Subcutaneous abdominal adipose tissue (tissue), 5 donors: ENCODE measurements around the gene NEFH.
"Not testable (repeated sequence)": the region's sequence is repeated elsewhere in the genome, so short reads cannot be mapped to it uniquely, and the experiment has no call there.

Experiments used
- H3K27ac ChIP-seq: one replicate; pipeline ENCODE4 v1.7.0; 2013; ENCODE audit warnings: low read depth, mild to moderate bottlenecking, inconsistent platforms, low read length, moderate library complexity
- H3K27me3 ChIP-seq, 5 donors: one replicate each; pipeline ENCODE4 v1.7.0; 2013; ENCODE audit warnings: low read length in 5 of 5, inconsistent platforms in 1 of 5; ENCODE audit not compliant: control insufficient read depth in 5 of 5, insufficient read depth in 4 of 5
- H3K36me3 ChIP-seq, 5 donors: one replicate each; pipeline ENCODE4 v1.7.0; 2013; ENCODE audit warnings: low read length in 5 of 5; ENCODE audit not compliant: control insufficient read depth in 5 of 5, insufficient read depth in 5 of 5
- H3K4me1 ChIP-seq, 5 donors: one replicate each; pipeline ENCODE4 v1.7.0; 2013; ENCODE audit warnings: low read length in 5 of 5, mild to moderate bottlenecking in 3 of 5, moderate library complexity in 1 of 5; ENCODE audit not compliant: control insufficient read depth in 5 of 5, insufficient read depth in 5 of 5
- H3K4me3 ChIP-seq, 5 donors: one replicate each; pipeline ENCODE4 v1.7.0; 2013; ENCODE audit warnings: low read length in 5 of 5, low read depth in 1 of 5
- H3K9ac ChIP-seq, 5 donors: one replicate each; pipeline ENCODE4 v1.7.0; 2013; ENCODE audit warnings: low read length in 5 of 5, mild to moderate bottlenecking in 4 of 5, moderate library complexity in 3 of 5
- H3K9me3 ChIP-seq, 5 donors: one replicate each; pipeline ENCODE4 v1.7.0; 2013; ENCODE audit warnings: low read length in 5 of 5; ENCODE audit not compliant: control insufficient read depth in 5 of 5
- donor health status: healthy.
- donor health status: healthy.
- donor health status: healthy.
- donor health status: healthy.
- donor health status: healthy.

Gene NEFH

DNA sequence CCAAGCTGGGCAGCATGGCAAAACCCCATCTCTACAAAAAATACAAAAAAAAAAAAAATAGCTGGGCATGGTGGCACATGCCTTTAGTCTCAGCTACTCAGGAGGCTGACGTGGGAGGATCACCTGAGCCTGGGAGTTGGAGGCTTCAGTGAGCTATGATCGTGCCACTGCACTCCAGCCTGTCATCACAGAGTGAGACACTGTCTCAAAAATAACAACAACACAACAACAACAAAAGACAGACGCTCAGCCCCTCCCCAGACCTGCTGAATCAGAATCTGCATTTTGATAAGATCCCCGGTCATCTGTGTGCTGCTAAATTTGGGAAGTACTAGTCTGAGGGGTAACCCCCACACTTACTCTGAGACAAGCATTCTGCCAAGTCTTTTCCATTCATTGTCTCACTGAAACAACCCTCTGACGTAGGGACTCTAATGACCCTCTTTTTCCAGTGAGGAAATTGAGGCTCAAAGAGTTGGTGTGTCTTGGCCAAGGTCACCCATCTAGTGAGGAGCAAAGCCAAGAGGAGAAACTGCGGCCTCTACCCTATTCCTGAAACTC is 7.5 kb downstream of the NEFH start:
- Histone ChIP-seq H3K9ac (no peak overlapping the region), H3K9me3 (no peaks in the 10 kb centered on the region), H3K27ac (no peak overlapping the region), H3K4me3 (no peak overlapping the region), H3K27me3 (peaks cover 0 to 6% (median 1%) of the 10 kb centered on the region in 5 donors), H3K4me1 (no peaks in the 10 kb centered on the region), H3K36me3 (no peaks in the 10 kb centered on the region)

DNA sequence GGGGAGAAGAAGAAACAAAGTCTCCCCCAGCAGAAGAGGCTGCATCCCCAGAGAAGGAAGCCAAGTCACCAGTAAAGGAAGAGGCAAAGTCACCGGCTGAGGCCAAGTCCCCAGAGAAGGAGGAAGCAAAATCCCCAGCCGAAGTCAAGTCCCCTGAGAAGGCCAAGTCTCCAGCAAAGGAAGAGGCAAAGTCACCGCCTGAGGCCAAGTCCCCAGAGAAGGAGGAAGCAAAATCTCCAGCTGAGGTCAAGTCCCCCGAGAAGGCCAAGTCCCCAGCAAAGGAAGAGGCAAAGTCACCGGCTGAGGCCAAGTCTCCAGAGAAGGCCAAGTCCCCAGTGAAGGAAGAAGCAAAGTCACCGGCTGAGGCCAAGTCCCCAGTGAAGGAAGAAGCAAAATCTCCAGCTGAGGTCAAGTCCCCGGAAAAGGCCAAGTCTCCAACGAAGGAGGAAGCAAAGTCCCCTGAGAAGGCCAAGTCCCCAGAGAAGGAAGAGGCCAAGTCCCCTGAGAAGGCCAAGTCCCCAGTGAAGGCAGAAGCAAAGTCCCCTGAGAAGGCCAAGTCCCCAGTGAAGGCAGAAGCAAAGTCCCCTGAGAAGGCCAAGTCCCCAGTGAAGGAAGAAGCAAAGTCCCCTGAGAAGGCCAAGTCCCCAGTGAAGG is 9.2 kb downstream of the NEFH start:
- not testable (repeated sequence) for H3K4me3 ChIP-seq, H3K4me1 ChIP-seq, H3K27ac ChIP-seq, H3K9me3 ChIP-seq, H3K36me3 ChIP-seq, H3K27me3 ChIP-seq, H3K9ac ChIP-seq

DNA sequence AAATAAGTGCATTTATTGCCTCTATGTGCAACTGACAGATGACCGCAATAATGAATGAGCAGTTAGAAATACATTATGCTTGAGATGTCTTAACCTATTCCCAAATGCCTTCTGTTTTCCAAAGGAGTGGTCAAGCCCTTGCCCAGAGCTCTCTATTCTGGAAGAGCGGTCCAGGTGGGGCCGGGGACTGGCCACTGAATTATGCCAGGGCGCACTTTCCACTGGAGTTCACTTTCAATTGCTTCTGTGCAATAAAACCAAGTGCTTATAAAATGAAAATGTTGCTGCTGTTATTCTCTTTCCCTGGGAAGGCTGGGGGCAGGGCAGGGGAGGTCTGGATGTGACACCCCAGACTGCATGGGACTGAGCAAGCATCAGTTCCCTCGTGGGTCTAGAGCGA is 11.0 kb downstream of the NEFH start:
- H3K4me1 ChIP-seq, result peaks cover 0 to 6% (median 4%) of the 10 kb centered on the region in 5 donors
- H3K4me3 ChIP-seq, result no peak overlapping the region
- no peaks in the 10 kb centered on the region for H3K9me3 ChIP-seq
- H3K9ac ChIP-seq, result no peak overlapping the region
- no peaks in the 10 kb centered on the region for H3K27me3 ChIP-seq
- no peak overlapping the region for H3K27ac ChIP-seq
- H3K36me3 ChIP-seq, result peaks cover 0 to 4% (median 0%) of the 10 kb centered on the region in 5 donors

- H3K9me3 ChIP-seq, result no peaks in the 10 kb centered on the region
- H3K4me1 ChIP-seq, result peaks cover 0 to 6% (median 4%) of the 10 kb centered on the region in 5 donors
- H3K4me3 ChIP-seq, result no peak overlapping the region
- H3K36me3 ChIP-seq, result peaks cover 0 to 4% (median 0%) of the 10 kb centered on the region in 5 donors
- H3K27ac ChIP-seq, result no peak overlapping the region
- no peak overlapping the region for H3K9ac ChIP-seq
- H3K27me3 ChIP-seq, result no peaks in the 10 kb centered on the region
Measured at GRCh38 chr22:29493636-29494035, 13.6 kb downstream of the NEFH start.

DNA sequence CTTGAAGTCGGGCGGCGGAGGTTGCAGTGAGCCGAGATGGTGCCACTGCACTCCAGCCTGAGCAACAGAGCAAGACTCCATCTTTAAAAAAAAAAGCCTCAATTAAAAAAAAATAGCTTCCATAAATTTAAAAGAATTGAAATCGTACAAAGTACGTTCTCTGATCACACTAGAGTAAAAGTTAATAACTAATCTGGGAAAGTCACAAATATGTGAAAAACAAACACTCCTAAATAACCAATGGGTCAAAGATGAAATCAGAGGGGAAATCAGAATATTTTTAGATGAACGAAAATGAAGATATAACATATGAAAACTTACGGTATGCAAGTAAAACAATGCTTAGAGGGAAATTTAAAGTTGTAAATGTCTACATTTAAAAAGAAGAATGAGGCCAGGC is 19.8 kb downstream of the NEFH start:
- no peaks in the 10 kb centered on the region for H3K9me3 ChIP-seq
- H3K36me3 ChIP-seq, result peaks cover 0 to 7% (median 0%) of the 10 kb centered on the region in 5 donors
- H3K4me3 ChIP-seq, result no peak overlapping the region
- H3K27ac ChIP-seq, result no peak overlapping the region
- H3K9ac ChIP-seq, result no peak overlapping the region
- H3K27me3 ChIP-seq, result no peaks in the 10 kb centered on the region
- H3K4me1 ChIP-seq, result peaks cover 0 to 7% (median 6%) of the 10 kb centered on the region in 5 donors

- no peak overlapping the region for H3K27ac ChIP-seq
- H3K9me3 ChIP-seq, result no peaks in the 10 kb centered on the region
- no peaks in the 10 kb centered on the region for H3K27me3 ChIP-seq
- H3K36me3 ChIP-seq, result peaks cover 7 to 34% (median 25%) of the 10 kb centered on the region in 5 donors
- peak overlapping the region in 1 of 5 donors; percentile 56 for H3K9ac ChIP-seq
- H3K4me3 ChIP-seq, result no peak overlapping the region
- peaks cover 0 to 7% (median 6%) of the 10 kb centered on the region in 5 donors for H3K4me1 ChIP-seq
Measured at GRCh38 chr22:29503811-29504372, 23.9 kb downstream of the NEFH start.

DNA sequence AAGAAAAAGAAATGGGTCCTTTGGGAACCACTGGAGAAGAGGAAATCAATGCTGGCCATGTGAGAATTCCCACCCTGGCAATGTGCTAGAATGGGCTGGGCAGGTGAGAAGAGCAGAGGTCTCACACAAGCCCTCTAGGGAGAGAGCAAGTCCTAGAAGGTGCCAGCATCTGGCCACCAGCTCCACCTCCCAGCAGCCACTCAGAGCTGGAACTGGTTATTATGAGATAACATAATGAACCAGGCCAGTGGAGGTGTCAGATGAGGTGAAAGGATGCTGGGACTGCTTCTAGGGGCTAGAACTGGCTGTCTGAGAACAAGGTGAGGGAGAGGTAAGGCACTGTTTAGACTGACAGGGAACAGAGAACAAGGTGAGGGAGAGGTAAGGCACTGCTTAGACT is 29.3 kb downstream of the NEFH start:
- no peak overlapping the region for H3K27ac ChIP-seq
- H3K4me1 ChIP-seq, result no peaks in the 10 kb centered on the region
- no peaks in the 10 kb centered on the region for H3K27me3 ChIP-seq
- H3K9ac ChIP-seq, result no peak overlapping the region
- peaks cover 17 to 70% (median 64%) of the 10 kb centered on the region in 5 donors for H3K36me3 ChIP-seq
- H3K4me3 ChIP-seq, result no peak overlapping the region
- no peaks in the 10 kb centered on the region for H3K9me3 ChIP-seq

- Histone ChIP-seq H3K36me3 (peaks cover 17 to 70% (median 64%) of the 10 kb centered on the region in 5 donors), H3K9ac (no peak overlapping the region), H3K4me1 (no peaks in the 10 kb centered on the region), H3K9me3 (no peaks in the 10 kb centered on the region), H3K27me3 (no peaks in the 10 kb centered on the region), H3K4me3 (no peak overlapping the region), H3K27ac (no peak overlapping the region)
Measured at GRCh38 chr22:29509815-29510214, 29.8 kb downstream of the NEFH start.

DNA sequence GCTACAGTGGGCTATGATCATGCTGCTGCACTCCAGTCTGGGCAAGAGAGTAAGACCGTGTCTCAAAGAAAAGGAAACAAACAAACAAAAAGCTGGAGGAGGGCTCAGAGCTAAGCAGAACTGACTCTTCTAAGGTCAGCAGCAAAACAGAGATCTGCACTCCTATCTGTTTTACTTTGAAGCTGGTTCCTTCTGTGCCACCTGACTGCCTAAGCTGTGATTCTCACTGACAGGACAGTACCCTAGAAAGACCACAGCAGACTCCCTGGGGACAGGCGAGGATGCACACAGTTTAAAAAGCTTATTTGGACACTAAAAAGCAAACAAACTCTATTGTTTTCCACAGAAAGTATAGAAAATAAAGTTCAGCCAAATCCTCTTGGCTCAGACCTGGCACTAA is 30.5 kb downstream of the NEFH start:
- H3K27ac ChIP-seq, result no peak overlapping the region
- H3K4me3 ChIP-seq, result no peak overlapping the region
- H3K36me3 ChIP-seq, result peaks cover 17 to 74% (median 67%) of the 10 kb centered on the region in 5 donors
- H3K27me3 ChIP-seq, result no peaks in the 10 kb centered on the region
- no peaks in the 10 kb centered on the region for H3K4me1 ChIP-seq
- no peak overlapping the region for H3K9ac ChIP-seq
- H3K9me3 ChIP-seq, result no peaks in the 10 kb centered on the region

- Histone ChIP-seq H3K36me3 (peaks cover 17 to 77% (median 72%) of the 10 kb centered on the region in 5 donors), H3K9ac (no peak overlapping the region), H3K4me1 (no peaks in the 10 kb centered on the region), H3K4me3 (no peak overlapping the region), H3K27me3 (no peaks in the 10 kb centered on the region), H3K9me3 (no peaks in the 10 kb centered on the region), H3K27ac (no peak overlapping the region)
Measured at GRCh38 chr22:29511126-29511862, 31.3 kb downstream of the NEFH start.
